ENCODE measurements around the gene ILF2.

- TF ChIP-seq CTCF (IDR thresholded peaks at IDR 0.05) (no peak), POLR2AphosphoS5 (IDR thresholded peaks at IDR 0.05) (no peak)
These were observed 34.7 kb upstream of the ILF2 start for GRCh38 chr1:153705484-153705883.

Data from prostate gland (tissue), 2 donors.